ENCODE data around the gene TMEM179B. TPM values are rescaled to one million over a fixed set of nuclear protein-coding genes. Genes with fewer than 3 reads are reported as not detected.

The TMEM179B gene
- total and polyA plus RNA-seq, 9 of the 15 experiments (the other 6 are each of a cell fraction or from before 2014, with no cell fraction given): 27.7 to 105 (median 37.0) TPM

GRCh38 chr11:62839050-62839945 is 52.1 kb downstream of the TMEM179B start, which contains the start of gene WDR74 (continued):
- TF ChIP-seq ZNF668 (CRISPR knock-in tag; IDR thresholded peaks at IDR 0.05): no peak
- TF ChIP-seq ZC3H11A (IDR thresholded peaks at IDR 0.05; ENCODE audit: low read depth, low read length): no peak
- no peak; the same call in 1 of the 2 replicates for TF ChIP-seq GATAD2A (IDR thresholded peaks at IDR 0.05)
- TF ChIP-seq KLF13 (tag; IDR thresholded peaks at IDR 0.05; ENCODE audit: borderline replicate concordance, low read depth): no peak
- no peak for TF ChIP-seq ZNF395 (CRISPR knock-in tag; IDR thresholded peaks at IDR 0.05)
- TF ChIP-seq, protein P1, sequence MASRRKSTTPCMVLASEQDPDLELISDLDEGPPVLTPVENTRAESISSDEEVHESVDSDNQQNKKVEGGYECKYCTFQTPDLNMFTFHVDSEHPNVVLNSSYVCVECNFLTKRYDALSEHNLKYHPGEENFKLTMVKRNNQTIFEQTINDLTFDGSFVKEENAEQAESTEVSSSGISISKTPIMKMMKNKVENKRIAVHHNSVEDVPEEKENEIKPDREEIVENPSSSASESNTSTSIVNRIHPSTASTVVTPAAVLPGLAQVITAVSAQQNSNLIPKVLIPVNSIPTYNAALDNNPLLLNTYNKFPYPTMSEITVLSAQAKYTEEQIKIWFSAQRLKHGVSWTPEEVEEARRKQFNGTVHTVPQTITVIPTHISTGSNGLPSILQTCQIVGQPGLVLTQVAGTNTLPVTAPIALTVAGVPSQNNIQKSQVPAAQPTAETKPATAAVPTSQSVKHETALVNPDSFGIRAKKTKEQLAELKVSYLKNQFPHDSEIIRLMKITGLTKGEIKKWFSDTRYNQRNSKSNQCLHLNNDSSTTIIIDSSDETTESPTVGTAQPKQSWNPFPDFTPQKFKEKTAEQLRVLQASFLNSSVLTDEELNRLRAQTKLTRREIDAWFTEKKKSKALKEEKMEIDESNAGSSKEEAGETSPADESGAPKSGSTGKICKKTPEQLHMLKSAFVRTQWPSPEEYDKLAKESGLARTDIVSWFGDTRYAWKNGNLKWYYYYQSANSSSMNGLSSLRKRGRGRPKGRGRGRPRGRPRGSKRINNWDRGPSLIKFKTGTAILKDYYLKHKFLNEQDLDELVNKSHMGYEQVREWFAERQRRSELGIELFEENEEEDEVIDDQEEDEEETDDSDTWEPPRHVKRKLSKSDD (conservative IDR thresholded peaks at IDR 0.05; ENCODE audit: low read length): 0 out of 2 replicates have a peak, but pooled peaks have one; percentile 40
- TF ChIP-seq TEAD4 (IDR thresholded peaks at IDR 0.05; ENCODE audit: low read length): no peak
- TF ChIP-seq TEAD4 (CRISPR knock-in tag; IDR thresholded peaks at IDR 0.05; ENCODE audit: borderline replicate concordance): no peak
- TF ChIP-seq NR1H2 (CRISPR knock-in tag; IDR thresholded peaks at IDR 0.05): no peak; the same call in 1 of the 2 replicates
- TF ChIP-seq TAF15 (IDR thresholded peaks at IDR 0.05; ENCODE audit: low read depth, low read length): no peak
- TF ChIP-seq, protein P2, sequence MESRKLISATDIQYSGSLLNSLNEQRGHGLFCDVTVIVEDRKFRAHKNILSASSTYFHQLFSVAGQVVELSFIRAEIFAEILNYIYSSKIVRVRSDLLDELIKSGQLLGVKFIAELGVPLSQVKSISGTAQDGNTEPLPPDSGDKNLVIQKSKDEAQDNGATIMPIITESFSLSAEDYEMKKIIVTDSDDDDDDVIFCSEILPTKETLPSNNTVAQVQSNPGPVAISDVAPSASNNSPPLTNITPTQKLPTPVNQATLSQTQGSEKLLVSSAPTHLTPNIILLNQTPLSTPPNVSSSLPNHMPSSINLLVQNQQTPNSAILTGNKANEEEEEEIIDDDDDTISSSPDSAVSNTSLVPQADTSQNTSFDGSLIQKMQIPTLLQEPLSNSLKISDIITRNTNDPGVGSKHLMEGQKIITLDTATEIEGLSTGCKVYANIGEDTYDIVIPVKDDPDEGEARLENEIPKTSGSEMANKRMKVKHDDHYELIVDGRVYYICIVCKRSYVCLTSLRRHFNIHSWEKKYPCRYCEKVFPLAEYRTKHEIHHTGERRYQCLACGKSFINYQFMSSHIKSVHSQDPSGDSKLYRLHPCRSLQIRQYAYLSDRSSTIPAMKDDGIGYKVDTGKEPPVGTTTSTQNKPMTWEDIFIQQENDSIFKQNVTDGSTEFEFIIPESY (CRISPR knock-in tag; IDR thresholded peaks at IDR 0.05): no peak; the same call in 1 of the 2 replicates
- no peak for TF ChIP-seq NFE2L1 (tag; IDR thresholded peaks at IDR 0.05; ENCODE audit: borderline replicate concordance, low read depth)
- TF ChIP-seq UBTF (IDR thresholded peaks at IDR 0.05; ENCODE audit: borderline replicate concordance in 1 of 2, low read depth in 2 of 2, low read length in 2 of 2): no peak
- TF ChIP-seq RBM39 (optimal IDR thresholded peaks at IDR 0.05; ENCODE audit: low read depth, low read length): no peak
- TF ChIP-seq POLR2A (conservative IDR thresholded peaks at IDR 0.05): peak; percentile 93
